SHP77 (cell line): Measurements from ENCODE around the gene AUP1.

ENCODE experiments used
- DNase-seq, 2 experiments: peaks; one replicate each; lab custom pipeline; 2025; lab: John Stamatoyannopoulos, UW

The AUP1 gene

GRCh38 chr2:74556831-74557370 lies 27.4 kb upstream of the AUP1 start:
- no peak for DNase-seq

- DNase-seq, result no peak
These were observed 26.7 kb upstream of the AUP1 start for GRCh38 chr2:74556159-74556558.

GRCh38 chr2:74555610-74556103 lies 26.2 kb upstream of the AUP1 start:
- DNase-seq, result no peak

GRCh38 chr2:74554820-74555531 lies 25.5 kb upstream of the AUP1 start:
- peak in 1 of 2 experiments; percentile 49 for DNase-seq

- peak; percentile 57 to 74 for DNase-seq
These were observed 24.6 kb upstream of the AUP1 start, which contains the start of the genes DOK1 and LOXL3 for GRCh38 chr2:74553892-74554819. Gene DOK1, plus strand, starts transcription at chr2:74554720. Its CDS starts 35 bp downstream, at chr2:74554755. Gene LOXL3, minus strand, starts transcription at chr2:74553942. Its CDS starts 1,308 bp downstream, at chr2:74552634.

- peak in 1 of 2 experiments; percentile 27 for DNase-seq
These were observed 23.7 kb upstream of the AUP1 start for GRCh38 chr2:74552914-74553811.

- no peak for DNase-seq
These were observed 22.7 kb upstream of the AUP1 start for GRCh38 chr2:74551942-74552913.

- DNase-seq, result no peak
These were observed 22.0 kb upstream of the AUP1 start for GRCh38 chr2:74551530-74551929.

- no peak for DNase-seq
These were observed 20.7 kb upstream of the AUP1 start for GRCh38 chr2:74550231-74550630.

GRCh38 chr2:74548900-74549826 lies 19.7 kb upstream of the AUP1 start:
- DNase-seq, result peak; percentile 46 to 67

- peak; percentile 55 to 67 for DNase-seq
These were observed 18.9 kb upstream of the AUP1 start for GRCh38 chr2:74548285-74548899.

- no peak for DNase-seq
These were observed 16.5 kb upstream of the AUP1 start for GRCh38 chr2:74546004-74546403.

- DNase-seq, result peak in 1 of 2 experiments; percentile 7
These were observed 15.1 kb upstream of the AUP1 start for GRCh38 chr2:74544634-74545033.

GRCh38 chr2:74542978-74543377 lies 13.5 kb upstream of the AUP1 start:
- no peak for DNase-seq

GRCh38 chr2:74540291-74540690 lies 10.8 kb upstream of the AUP1 start:
- no peak for DNase-seq

- no peak for DNase-seq
These were observed 9.4 kb upstream of the AUP1 start for GRCh38 chr2:74538881-74539339.

GRCh38 chr2:74537140-74537539 lies 7.6 kb upstream of the AUP1 start:
- no peak for DNase-seq

GRCh38 chr2:74536166-74536950 lies 6.9 kb upstream of the AUP1 start:
- no peak for DNase-seq
